PC-3 (cell line): ENCODE data around the gene SUPT6H.

Source experiments
- EZH2 ChIP-seq: fragments of 300-600 bp; sonication (generic); IDR thresholded peaks from one replicate; pipeline ENCODE4 v1.6.1; 2017; ENCODE audit warnings: antibody characterized with exemption, mild to moderate bottlenecking, low read length; ENCODE audit not compliant: unreplicated experiment
- TF ChIP-seq, protein P1 (sequence below): fragments of 300-600 bp; sonication (generic); conservative IDR thresholded peaks from 2 replicates; pipeline ENCODE4 v1.5.1; 2017; ENCODE audit warnings: antibody characterized with exemption, low read depth, mild to moderate bottlenecking, low read length

DNA sequence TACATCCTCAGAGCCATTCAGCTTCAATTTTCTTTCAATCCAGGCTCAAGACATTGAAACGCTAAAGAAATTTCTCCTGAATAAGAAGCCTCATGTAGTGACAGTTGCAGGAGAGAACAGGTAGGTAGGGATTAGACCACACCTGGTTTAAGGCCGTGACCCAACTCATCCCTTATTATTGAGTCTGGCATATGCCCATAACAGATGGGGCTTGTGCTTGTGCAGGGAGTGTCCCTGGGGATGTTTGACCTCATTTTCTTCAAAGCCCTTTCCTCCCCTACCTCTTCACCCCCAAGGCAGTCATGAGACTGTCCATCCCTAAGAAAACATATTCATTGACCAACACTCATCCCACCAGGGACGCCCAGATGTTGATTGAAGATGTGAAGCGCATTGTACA is 24.3 kb downstream of the SUPT6H start:
- TF ChIP-seq, protein P1, sequence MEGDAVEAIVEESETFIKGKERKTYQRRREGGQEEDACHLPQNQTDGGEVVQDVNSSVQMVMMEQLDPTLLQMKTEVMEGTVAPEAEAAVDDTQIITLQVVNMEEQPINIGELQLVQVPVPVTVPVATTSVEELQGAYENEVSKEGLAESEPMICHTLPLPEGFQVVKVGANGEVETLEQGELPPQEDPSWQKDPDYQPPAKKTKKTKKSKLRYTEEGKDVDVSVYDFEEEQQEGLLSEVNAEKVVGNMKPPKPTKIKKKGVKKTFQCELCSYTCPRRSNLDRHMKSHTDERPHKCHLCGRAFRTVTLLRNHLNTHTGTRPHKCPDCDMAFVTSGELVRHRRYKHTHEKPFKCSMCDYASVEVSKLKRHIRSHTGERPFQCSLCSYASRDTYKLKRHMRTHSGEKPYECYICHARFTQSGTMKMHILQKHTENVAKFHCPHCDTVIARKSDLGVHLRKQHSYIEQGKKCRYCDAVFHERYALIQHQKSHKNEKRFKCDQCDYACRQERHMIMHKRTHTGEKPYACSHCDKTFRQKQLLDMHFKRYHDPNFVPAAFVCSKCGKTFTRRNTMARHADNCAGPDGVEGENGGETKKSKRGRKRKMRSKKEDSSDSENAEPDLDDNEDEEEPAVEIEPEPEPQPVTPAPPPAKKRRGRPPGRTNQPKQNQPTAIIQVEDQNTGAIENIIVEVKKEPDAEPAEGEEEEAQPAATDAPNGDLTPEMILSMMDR = no peak
- TF ChIP-seq EZH2 = no peak
